ENCODE results near the gene IQSEC1.

- TF ChIP-seq POLR2AphosphoS5 (IDR thresholded peaks at IDR 0.05) (no peak), POLR2A (IDR thresholded peaks at IDR 0.05) (no peak), CTCF (IDR thresholded peaks at IDR 0.05) (no peak), EP300 (IDR thresholded peaks at IDR 0.05) (no peak)
These were observed 127.0 kb downstream of the IQSEC1 start for GRCh38 chr3:12946251-12946648.

Measured in sigmoid colon (tissue), 4 donors.